HL-60 (cell line): ENCODE data around the gene HOXB7.

ENCODE experiments used
- CTCF ChIP-seq: IDR thresholded peaks from one replicate; pipeline ENCODE4 v1.5.1; 2011; ENCODE audit warnings: low read length, control low read depth, inconsistent platforms; ENCODE audit not compliant: insufficient read depth
- POLR2AphosphoS5 ChIP-seq: IDR thresholded peaks from 2 replicates; pipeline ENCODE4 v1.6.1; 2012; ENCODE audit warnings: low read depth
- REST ChIP-seq: IDR thresholded peaks from 2 replicates; pipeline ENCODE4 v1.6.1; 2012; ENCODE audit warnings: low read depth; ENCODE audit not compliant: insufficient replicate concordance
- SPI1 ChIP-seq: IDR thresholded peaks from 2 replicates; pipeline ENCODE4 v1.6.1; 2012; ENCODE audit warnings: low read depth, mild to moderate bottlenecking, borderline replicate concordance

- no peak for TF ChIP-seq CTCF
- no peak for TF ChIP-seq POLR2AphosphoS5
- no peak for TF ChIP-seq SPI1
- no peak for TF ChIP-seq REST
Observed at GRCh38 chr17:48605409-48605919, 5.4 kb downstream of the HOXB7 start.
